GM12865 (cell line): ENCODE measurements around the gene FADS1.

Experiments used
- DNase-seq: peaks from one replicate; pipeline ENCODE4 v3.0.0; 2010; ENCODE audit warnings: low read depth
- H3K4me3 ChIP-seq: 2 replicates; pipeline ENCODE4 v1.5.1; 2011; ENCODE audit warnings: mild to moderate bottlenecking, low read depth, low read length, control low read depth
- CTCF ChIP-seq: IDR thresholded peaks from 2 replicates; pipeline ENCODE4 v1.5.1; 2011; ENCODE audit warnings: low read length, control low read depth, low read depth, inconsistent platforms; ENCODE audit not compliant: insufficient read depth; ENCODE audit errors: missing control alignments

The FADS1 gene

DNA sequence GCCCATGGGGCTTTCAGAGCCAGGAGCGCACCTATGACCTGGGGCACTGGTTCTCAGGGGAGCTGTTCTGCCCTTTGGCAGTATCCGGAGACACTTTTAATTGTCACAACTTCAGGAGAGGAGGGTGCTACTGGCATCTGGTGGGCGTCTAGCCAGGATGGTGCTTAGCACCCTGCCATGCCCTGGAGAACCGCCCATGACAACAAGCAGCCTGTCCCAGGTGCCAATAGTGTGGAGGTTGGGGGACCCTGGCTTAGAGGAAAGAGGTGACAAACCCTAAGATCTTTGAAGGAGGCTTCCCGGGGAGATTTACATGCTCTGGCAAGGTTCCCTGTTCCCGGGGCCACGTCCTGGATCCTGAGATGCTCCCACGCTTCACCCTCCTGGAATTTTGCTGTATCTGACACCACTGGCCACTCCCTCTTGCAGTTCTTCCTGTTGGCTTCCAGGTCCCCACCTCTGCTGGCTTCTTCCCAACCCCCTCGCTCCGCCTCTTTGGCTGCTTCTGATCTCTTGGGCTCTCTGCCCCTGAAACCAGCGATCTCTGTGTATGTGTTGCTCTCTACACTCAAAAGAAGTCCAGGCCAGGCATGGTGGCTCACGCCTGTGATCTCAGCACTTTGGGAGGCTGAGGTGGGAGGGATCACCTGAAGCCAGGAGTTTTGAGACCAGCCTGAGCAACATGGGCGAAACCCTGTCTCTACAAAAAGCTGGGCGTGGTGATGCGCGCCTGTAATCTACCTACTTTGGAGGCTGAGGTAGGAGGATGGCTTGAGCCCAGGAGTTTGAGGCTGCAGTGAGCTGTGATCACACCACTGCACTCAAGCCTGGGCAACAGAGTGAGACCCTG lies 43.5 kb upstream of the FADS1 start:
- no peak for DNase-seq

GRCh38 chr11:61855939-61856680 lies 39.3 kb upstream of the FADS1 start:
- DNase-seq = no peak
- no peak overlapping the region for H3K4me3 ChIP-seq
- no peak for TF ChIP-seq CTCF

More for the DNA sequence above, 43.5 kb upstream of the FADS1 start:
- no peak overlapping the region for H3K4me3 ChIP-seq
- TF ChIP-seq CTCF = no peak

- DNase-seq = no peak
- no peak overlapping the region for H3K4me3 ChIP-seq
- no peak for TF ChIP-seq CTCF
Observed at GRCh38 chr11:61854966-61855714, 38.3 kb upstream of the FADS1 start.

DNA sequence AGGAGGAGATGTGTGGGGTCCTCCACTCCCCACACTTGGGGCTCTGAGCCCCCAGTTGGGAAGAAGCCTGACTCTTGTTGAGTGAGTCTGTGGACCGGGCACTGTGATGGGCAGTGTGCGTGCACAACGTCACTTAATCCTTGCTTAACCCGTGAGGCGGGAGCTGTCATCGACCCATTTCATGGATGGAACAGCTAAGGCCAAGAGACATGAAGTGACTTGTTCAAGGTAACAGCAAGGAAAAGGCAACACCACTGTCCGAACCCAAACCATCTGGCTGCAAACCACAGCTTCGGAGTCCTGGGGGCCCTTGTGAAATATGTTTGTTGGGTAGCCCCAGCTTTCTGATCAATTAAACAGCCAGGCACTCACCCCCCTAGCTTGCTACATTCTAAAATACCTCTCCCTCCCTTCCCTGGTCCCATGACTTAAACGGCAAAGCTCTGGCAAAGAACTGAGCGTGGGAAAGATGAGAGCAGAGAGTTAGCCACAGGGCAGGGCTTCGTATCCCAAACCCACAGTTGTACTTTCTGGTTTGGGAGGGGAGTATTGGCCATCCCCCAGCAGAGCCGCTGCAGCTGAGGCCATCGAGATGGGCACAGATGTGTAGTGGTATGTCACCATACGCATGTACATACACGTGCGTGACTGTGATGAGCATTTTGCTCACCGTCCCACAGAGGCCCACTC lies 37.5 kb upstream of the FADS1 start:
- no peak for DNase-seq
- TF ChIP-seq CTCF = no peak
- no peak overlapping the region for H3K4me3 ChIP-seq

GRCh38 chr11:61853698-61854169 lies 36.9 kb upstream of the FADS1 start:
- no peak for DNase-seq
- no peak overlapping the region for H3K4me3 ChIP-seq
- no peak for TF ChIP-seq CTCF

GRCh38 chr11:61851900-61852295 lies 35.1 kb upstream of the FADS1 start:
- H3K4me3 ChIP-seq = no peak overlapping the region
- DNase-seq = no peak
- TF ChIP-seq CTCF = no peak
